22Rv1 (cell line): ENCODE results near the gene MICU1.
"Not testable (repeated sequence)": the region's sequence is repeated elsewhere in the genome, so short reads cannot be mapped to it uniquely, and the experiment has no call there.

Experiments used
- H3K27ac ChIP-seq: fragments of 450-650 bp; 2 replicates; pipeline ENCODE4 v1.5.1; 2017
- ZFX ChIP-seq: fragments of 450-650 bp; IDR thresholded peaks from 2 replicates; pipeline ENCODE4 v1.6.1; 2017; ENCODE audit warnings: antibody characterized with exemption, borderline replicate concordance
- TF ChIP-seq, protein P1 (sequence below): fragments of 450-650 bp; IDR thresholded peaks from 2 replicates; pipeline ENCODE4 v1.5.1; 2017; ENCODE audit warnings: mild to moderate bottlenecking

The MICU1 gene

DNA sequence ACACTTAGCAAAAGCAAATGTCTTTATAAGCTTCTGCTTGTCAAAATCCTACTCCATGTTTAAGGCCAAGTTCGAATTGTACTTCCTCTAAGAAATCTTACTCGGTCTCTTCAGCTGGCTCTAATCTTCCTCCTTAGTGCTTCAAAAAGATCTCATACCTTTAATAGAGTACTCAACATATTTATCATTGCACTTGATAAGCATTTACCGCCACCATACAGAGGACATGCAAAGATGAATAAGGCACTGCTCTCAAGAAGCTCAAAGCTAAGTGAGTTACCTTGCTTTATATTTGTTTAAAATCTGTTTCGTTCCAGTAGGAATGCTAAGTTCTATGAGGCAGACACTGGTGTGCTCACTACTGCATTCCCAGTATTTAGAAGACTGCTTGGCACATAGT lies 209.2 kb downstream of the MICU1 start:
- H3K27ac ChIP-seq = no peak overlapping the region
- TF ChIP-seq ZFX = no peak

DNA sequence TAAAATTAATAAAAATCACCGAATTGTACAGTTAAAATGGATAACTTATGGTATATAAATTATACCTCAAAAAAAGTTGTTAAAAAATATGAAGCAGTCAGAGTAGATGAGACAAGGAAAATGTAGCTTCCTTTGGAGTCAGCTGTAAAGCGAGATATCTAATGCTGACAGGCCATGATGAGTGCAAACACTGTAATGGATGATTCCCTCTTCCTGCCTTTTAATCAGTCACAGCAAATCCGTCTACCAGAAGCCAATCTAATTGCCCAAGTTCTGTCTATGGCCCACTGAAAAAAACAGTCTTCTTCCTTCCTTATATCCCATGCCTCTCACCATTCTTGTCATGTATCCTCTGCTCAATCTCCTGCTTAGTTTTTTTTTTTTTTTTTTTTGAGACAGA lies 211.2 kb downstream of the MICU1 start:
- TF ChIP-seq, protein P1, sequence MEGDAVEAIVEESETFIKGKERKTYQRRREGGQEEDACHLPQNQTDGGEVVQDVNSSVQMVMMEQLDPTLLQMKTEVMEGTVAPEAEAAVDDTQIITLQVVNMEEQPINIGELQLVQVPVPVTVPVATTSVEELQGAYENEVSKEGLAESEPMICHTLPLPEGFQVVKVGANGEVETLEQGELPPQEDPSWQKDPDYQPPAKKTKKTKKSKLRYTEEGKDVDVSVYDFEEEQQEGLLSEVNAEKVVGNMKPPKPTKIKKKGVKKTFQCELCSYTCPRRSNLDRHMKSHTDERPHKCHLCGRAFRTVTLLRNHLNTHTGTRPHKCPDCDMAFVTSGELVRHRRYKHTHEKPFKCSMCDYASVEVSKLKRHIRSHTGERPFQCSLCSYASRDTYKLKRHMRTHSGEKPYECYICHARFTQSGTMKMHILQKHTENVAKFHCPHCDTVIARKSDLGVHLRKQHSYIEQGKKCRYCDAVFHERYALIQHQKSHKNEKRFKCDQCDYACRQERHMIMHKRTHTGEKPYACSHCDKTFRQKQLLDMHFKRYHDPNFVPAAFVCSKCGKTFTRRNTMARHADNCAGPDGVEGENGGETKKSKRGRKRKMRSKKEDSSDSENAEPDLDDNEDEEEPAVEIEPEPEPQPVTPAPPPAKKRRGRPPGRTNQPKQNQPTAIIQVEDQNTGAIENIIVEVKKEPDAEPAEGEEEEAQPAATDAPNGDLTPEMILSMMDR = no peak
- no peak for TF ChIP-seq ZFX
- no peak overlapping the region for H3K27ac ChIP-seq

DNA sequence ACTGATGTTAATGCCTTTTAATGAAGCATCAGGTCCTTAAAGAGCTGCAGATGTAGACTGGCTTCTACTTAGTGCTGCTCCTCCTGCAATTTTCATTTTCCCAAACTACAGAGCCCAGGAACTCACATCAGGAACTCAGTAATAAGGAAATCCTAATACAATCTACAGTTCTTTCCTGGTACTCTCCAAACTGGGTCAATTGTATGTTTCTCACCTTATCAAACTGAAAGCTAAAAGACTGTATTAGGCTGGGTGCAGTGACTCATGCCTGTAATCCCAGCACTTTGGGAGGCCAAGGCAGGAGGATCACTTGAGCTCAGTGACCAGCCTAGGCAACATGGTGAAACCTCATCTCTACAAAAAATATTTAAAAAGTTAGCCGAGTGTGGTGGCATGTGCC lies 216.7 kb downstream of the MICU1 start:
- TF ChIP-seq, protein P1 = no peak
- TF ChIP-seq ZFX = no peak
- H3K27ac ChIP-seq = no peak overlapping the region

DNA sequence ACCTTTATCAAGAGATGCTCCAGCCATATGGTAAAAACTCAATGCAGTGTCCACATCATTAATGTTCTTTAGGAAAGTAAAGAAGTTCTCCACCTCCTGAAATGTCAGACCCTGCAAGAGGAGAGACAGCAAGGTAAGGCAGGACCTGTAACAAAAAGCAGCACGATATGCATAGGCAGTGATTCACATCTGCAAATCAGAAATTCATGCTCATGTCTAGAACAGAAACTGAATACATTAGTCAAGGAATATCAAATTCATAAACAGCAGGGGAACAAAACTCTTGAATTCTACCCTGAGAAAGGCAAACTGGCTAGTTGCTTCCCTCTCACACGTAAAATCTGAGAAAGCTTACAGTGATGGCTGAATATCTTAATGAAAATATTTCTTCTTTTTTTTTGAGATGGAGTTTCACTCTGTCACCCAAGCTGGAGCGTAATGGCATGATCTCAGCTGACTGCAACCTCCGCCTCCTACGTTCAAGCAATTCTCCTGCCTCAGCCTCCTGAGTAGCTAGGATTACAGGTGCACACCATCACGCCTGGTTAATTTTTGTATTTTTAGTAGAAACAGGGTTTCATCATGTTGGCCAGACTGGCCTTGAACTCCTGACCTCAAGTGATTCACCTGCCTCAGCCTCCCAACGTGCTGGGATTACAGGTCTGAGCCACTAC lies 217.8 kb downstream of the MICU1 start:
- no peak overlapping the region for H3K27ac ChIP-seq
- no peak for TF ChIP-seq ZFX
- TF ChIP-seq, protein P1 = no peak

DNA sequence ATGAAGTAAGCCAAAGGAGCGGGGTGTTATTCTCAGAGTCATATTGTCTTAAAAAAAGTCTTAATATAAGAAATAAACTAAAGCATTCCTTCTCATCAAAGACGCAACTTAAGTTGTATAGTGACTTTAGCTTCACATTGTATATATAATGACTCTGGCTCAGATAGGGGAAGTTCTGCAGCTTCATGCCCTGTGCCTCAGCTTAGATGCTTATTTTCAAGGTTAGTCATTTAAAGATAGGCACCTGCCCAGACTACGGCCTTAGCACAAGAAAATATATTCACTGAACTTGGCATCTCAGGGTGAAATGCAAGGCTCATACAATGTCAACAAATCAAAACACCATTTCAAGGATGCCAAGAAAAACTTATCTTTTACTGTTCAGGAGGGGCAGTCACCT lies 218.4 kb downstream of the MICU1 start:
- TF ChIP-seq, protein P1 = no peak
- TF ChIP-seq ZFX = no peak
- H3K27ac ChIP-seq = no peak overlapping the region

DNA sequence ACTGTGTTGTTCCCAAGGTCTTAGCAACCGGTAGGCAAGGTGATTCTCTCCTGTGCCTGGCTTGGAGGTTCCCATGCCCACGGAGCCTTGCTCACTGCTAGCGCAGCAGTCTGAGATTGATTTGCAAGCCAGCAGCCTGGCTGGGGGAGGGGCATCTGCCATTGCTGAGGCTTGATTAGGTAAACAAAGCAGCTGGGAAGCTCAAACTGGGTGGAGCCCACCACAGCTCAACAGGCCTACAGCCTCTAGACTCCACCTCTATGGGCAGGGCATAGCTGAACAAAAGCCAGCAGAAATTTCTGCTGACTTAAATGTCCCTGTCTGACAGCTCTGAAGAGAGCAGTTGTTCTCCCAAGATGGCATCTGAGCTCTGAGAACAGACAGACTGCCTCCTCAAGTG lies 230.3 kb downstream of the MICU1 start:
- H3K27ac ChIP-seq = not testable (repeated sequence)

DNA sequence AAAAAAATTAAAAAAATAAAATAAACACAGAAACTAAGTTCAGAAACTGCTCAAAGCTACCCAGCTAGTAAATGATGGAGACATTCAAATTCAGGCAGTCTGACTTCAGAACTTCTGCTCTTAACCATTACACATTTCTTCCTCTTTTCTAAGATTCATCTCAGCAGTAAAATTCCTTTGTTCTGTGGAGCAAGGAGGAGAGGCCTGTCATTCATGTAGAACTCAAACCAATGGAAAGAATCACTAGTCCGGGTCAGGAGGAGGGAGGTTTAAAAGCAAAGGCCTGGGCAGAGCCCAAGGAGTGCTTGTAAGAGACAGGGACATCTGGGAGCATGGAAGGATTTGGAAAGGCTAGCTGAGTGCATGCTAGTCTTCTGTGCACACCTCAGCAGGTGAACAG lies 233.3 kb downstream of the MICU1 start:
- no peak overlapping the region for H3K27ac ChIP-seq
- no peak for TF ChIP-seq ZFX
- TF ChIP-seq, protein P1 = no peak

DNA sequence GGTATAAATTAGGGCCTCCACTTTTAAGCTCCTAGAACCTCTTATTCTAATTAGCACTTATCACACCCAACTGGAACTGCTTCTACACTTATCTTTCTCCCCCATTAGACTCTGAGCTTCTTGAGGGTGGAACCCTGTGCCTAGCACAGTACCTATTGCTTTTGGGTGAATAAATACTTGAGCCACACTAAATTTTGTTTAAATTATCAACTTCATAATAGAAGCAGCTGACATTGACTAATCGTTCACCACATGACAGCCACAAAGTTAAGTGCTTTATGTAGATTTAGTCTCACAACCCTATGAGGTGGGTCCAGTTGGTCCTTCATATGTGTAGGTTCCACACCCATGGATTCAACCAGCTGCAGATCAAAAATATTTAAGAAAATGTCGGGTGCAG lies 235.1 kb downstream of the MICU1 start:
- H3K27ac ChIP-seq = no peak overlapping the region
- TF ChIP-seq ZFX = no peak
- TF ChIP-seq, protein P1 = no peak
